GM21786 (cell line): ENCODE results near the gene STAC2.
"Not testable (repeated sequence)": the region's sequence is repeated elsewhere in the genome, so short reads cannot be mapped to it uniquely, and the experiment has no call there.

Experiments
- ATAC-seq: cut with Tn5 transposase; IDR thresholded peaks from one replicate; pipeline ENCODE4 v1.9.1; 2021; ENCODE audit not compliant: unreplicated experiment

Gene STAC2

DNA sequence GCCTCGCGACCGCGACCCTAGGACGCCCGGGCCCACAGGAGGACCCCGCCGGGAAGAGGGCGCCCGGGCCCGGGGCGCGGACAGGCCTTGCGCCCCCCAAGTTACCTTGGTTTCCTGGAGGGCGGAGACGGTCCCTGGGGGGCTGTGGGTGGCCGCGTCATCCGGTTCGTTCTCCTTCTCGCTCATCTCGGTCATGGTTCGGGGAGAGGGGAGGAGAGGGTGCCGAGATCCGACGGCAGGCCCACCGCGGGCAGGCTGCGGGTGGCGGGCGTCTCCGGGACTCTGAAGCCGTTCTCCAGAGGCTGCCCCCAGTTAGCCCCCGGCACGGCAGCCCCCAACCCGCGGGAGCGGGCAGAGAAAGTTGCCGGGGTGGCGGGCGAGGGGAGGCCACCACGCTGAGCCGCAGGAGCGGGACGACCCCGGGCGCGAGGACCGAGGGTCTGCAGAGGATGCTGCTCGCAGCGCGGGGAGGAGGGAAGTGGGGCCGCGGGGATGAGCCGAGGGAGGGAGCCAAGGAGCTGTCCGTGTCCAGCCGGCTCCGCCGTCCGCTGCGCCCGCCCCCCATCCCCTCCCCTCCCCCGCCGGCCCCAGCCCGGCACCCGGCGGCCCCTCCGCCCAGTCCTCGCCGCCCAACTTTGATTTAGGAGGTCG lies at the start of gene STAC2:
Gene STAC2 (minus strand): TSS at position 638 of the 651 bp plus-strand sequence. CDS start 443 bp downstream, at position 195.
- no peak for ATAC-seq

DNA sequence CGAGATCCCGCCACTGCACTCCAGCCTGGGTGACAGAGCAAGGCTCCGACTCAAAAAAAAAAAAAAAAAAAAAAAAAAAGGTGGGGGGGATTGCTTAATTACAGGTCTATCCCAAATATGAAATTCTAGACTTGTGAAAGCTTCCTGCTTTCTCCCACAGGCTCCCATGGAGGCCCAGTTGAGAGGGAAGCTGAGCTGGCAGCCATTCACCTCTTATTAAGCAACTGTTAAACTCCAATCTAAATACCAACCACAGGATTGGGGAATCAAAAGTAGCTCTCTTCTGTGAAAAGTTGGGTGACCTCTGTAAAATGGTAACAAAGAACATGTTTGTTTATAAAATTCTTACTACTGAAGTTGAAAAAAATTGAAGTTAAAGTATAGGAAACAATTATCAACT lies 45.8 kb upstream of the STAC2 start:
- no peak for ATAC-seq

- no peak for ATAC-seq
These were observed 45.2 kb upstream of the STAC2 start for GRCh38 chr17:39270923-39271322.

DNA sequence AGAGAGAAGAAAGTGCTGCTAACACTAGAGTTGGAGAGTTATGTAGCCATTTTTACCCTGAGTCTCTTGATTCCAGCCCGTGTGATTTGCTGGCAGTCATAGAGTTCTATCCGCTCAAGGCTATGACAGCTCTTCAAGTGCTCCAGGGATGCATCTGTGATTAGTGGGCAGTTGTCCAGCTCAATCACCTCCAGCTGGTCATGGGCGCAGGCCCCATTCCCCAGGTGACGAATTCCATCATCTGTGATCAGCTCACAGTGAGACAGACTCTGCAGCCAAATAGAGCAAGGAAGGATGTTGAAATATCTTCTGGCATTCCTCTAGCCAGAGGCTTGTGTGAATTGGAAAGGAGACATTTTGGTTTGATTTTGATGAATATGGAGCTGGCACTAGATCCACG lies 38.4 kb upstream of the STAC2 start:
- no peak for ATAC-seq

DNA sequence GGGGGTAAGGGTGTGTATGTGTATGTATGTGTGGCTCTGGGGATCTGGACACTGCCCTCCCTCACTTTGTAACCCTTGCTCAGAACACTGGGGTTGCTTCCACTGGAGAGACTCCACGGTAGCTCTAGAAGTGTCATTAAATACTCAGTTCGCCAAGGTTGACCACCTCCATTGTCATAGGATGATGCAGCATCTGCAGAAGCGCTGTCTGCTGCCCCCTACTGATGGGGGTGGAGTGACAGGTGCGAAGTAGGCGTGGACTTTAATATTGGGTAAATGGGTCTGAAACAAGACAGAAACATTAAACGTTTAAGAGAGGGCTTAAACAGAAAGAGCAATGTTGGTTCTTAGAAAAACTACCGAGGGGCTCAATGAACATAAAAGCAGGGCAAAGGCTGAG lies 35.5 kb upstream of the STAC2 start:
- no peak for ATAC-seq

DNA sequence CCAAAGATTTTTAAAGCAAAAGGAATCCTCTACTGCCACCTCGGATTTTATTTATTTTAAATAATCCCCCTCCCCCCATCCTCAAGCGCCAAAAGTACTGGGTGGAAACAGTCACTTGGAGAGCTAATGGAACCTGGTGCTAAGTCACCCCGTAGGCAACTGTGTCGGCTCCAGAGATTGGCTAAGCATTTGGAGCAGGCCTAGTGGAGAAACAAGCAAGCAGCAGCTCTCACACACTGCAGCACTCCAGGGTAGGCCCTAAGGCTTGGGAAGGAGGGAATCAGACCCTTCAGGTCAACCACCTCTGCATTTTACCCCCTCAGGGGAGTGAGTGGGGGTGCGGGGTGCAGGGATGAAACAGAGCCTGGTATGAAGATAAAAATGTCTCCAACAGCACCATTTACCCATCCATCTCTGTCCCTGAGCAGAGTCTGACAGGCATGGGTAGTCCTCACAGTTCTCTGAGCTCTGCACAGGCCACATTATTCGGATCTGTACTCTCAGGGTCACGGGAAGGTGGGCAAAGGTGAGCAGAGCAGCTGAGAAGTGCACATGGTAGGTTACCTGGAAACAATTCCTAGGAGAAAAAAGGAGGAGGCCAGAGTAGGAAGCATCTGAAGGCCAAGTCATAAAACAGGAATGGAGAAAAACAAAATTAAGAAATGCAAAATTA lies 27.2 kb upstream of the STAC2 start:
- no peak for ATAC-seq

DNA sequence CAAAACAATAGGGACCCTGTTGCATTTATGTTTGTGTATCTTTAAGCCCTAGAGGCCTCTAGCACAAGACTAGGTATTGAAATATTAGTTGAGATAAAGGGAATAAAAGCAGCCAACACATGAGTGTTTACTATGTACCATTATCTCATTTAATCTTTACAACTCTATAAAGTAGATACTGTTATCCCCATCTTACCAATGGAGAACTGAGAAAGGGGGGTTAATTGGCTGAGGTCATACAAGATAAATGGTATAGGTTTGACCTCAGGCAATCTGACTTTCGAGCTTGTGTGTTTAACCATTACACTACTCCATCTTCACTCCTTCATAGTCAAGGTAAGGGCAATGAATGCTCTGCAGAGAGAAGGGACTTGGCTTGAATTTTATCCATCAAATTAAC lies 26.3 kb upstream of the STAC2 start:
- ATAC-seq, result no peak

- not testable (repeated sequence) for ATAC-seq
These were observed 24.3 kb upstream of the STAC2 start for GRCh38 chr17:39250076-39250475.

- no peak for ATAC-seq
These were observed 20.5 kb upstream of the STAC2 start for GRCh38 chr17:39246274-39246673.

DNA sequence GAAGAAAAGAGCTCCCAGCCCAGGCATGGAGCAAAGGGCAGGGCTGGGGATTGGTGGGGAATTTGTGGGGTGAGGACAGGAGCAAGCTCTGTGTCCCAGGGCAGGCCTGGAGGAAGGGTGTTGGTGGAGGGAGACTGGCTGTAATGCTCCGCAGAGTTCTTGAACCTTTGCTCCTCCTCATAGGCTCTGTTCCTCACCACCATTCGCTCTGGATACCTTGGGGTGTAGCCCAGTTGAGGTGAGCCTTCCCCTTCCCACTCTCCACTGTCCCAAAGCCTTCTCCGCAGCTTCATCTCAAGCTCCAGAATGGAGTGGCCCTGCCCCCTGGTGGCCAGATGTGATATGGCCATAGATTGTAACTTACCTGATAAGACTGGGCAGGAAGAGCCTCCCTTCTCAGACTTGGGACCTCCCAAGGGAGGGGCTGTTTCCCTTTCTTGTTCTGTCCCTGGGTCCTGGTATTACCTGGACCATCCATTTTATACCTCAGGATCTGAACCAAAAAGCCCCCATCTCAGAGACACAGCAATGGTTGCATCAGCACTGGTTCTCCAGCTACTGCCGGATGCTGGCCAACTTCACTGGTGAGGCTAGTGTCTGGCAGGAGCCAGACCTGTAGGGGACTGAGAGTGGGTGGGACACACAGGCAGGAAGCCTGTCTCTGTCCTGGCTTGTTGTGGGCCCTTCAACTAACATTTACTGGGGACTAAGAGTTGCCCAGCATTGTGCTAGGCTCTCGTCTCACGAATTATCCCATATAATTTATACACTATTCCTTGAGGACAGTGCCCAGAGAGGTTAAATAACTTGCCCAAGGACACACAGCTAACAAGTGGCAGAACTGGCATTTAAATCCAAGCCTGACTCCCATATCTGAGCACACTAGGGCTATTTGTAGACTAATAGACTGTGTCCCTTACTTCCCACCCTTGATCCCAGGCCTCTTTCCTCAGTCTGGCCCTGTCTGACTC lies 19.1 kb upstream of the STAC2 start:
- no peak for ATAC-seq

DNA sequence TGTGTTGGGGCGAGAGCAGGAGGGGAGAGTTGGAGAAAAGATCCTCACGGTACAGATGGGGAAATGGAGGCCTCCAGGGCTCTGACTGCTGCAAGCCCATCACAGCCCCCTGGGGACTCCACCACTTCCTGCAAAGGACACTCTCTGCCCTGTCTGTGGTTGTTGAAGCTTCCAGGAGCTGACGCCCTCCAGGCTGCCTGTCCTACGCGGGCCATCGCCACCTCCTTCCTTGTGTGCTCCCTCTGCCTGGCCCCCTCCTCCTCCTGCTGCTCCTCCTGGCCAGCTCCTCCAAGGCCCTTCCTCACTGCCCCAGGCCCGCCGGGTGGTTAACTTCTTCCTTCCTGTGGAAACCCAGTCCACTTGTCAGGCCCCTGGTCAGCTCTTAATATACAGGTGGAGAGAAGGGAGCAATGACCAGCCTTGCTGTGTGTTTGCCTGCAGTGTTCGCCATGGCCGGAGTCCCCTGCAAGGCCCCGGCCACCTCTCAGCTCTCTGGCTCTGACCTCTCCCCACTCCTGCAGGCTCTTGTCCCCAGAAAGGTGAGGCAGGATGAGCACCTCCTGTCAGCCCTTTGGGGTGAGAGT lies 18.4 kb upstream of the STAC2 start:
- ATAC-seq, result no peak

DNA sequence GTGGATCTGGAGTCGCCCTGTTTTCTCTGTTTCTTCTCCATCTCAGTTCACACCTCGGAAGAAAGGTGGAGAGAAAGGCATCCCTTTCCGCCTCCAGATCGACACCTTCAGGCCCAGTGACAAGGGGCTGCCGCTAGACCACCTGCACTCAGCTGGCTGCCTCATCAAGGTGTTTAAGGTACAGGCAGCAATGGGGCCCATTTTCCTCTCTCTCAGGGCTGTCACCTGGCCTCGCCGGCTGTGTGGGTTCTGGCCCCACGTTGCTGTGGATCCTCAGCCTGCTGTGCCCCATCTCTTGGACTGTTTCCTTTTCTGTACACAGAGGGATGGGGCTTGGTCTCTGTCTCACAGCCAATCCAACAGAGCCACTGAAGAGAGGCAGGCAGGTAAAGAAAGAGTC lies 17.4 kb upstream of the STAC2 start:
- no peak for ATAC-seq

DNA sequence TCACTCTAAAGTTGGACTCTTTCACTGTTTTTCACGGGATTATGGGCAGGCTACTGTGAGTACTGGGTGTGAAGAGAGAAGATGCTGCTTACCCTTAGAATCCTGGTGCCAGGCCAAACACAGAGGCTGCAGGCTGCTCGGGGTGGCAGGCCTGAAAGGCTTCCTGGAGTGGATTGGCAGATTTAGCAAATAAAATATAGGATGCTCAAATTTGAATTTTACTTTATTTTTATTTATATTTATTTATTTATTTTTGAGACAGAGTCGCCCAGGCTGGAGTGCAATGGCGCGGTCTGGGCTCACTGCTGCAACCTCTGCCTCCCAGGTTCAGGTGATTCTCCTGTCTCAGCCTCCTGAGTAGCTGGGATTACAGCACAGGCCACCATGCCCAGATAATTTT lies 14.9 kb upstream of the STAC2 start:
- no peak for ATAC-seq

GRCh38 chr17:39239640-39240314 lies 14.0 kb upstream of the STAC2 start:
- ATAC-seq, result no peak

- no peak for ATAC-seq
These were observed 12.7 kb upstream of the STAC2 start for GRCh38 chr17:39238311-39238972.

DNA sequence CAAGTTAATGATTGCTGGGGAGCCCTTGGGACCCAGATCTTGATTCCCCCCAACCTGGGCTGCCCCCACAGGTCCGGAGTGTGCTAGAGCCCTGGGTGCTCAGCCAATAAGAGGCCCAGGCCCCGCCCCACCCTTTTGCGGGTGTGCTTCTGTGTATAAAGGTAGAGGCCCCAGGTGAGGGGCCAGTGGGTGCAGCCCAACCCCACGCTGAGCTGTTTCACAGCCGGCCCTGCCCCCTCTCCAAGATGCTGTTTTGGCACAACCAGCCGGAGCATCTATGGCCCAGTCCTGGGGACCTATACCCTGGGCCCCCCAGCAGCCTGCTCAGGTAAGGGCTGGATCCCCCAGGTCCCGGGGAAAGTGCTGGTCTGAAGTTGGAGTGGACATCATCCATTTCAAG lies 11.8 kb upstream of the STAC2 start:
- ATAC-seq, result no peak

DNA sequence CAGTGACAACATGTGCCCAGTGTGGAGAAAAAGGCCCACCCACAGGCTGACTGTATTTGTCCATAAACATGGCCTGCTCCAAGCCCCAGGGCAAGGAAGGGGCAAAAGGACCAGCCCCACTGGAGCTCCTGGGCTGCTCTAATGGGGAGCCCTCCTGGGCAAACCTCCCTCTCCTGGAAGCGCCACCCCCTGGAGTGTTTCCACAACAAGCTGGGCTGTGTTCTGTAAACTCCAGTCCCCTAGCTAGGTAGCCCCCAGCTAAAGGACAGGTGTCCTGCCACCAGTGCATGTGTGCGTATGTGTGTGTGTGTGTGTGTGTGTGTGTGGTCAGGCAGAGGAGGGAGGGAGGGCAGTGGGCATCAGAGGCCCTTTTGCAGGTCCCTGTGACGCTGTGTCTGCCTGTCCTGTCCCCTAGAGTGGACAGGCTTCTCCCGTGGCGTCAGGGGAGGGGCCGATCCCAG lies 11.3 kb upstream of the STAC2 start:
- ATAC-seq, result no peak

- ATAC-seq, result no peak
These were observed 10.7 kb upstream of the STAC2 start for GRCh38 chr17:39236450-39236927.

DNA sequence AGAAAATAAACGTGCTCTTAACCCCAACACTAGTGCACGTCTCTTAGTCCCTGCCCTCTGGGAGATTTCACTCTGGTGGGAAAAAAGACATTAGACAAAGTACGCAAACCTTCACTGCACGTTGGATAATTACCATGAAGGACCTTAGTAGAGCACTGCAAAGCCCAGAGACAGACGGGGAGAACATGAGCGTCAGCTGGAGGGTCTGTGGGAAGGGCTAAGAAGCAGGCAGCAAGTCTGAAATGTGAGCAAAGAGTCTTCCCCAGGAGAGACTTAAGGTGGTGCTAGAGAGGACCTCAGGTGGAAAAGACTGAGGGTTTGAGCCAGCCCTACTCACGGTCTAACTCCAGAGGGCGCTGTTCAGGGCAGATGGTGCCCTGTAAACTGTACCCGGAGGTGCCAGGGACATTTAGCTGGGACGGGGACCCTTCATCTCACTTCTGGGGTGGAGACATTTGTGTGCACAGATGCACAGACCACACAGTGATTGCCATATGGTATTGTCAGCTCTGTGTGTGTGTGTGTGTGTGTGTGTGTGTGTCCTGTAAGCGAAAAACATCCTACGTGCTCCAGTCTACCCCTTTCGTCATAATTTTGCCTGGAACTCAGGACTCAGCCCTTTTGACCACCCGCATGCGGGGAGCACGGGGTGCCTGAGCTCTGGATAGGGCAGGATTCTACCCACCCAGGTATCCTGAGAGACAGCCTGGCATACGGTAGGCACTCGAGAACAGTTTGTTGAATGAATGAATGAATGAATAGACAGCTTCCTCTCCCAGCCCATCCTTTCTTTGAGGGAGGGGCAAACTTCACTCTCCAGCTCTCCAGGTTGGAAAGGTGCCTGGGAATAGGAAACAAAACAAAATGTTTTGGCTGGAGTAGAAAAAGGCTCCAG lies 10.1 kb upstream of the STAC2 start:
- ATAC-seq, result no peak
